ENCODE results near the gene WDR6. TPM values are rescaled to one million over a fixed set of nuclear protein-coding genes. Genes with fewer than 3 reads are reported as not detected.

The WDR6 gene
- total and polyA plus RNA-seq, 9 of the 15 experiments (the other 6 are each of a cell fraction or from before 2014, with no cell fraction given) = 8.9 to 90.6 (median 44.7) TPM

- TF ChIP-seq MGA (IDR thresholded peaks at IDR 0.05) (peak; percentile 67; the same call in 1 of the 2 replicates), CCAR2 (IDR thresholded peaks at IDR 0.05; ENCODE audit: low read depth, low read length) (no peak), ZNF57 (CRISPR knock-in tag; IDR thresholded peaks at IDR 0.05) (no peak), SMARCA5 (IDR thresholded peaks at IDR 0.05) (no peak), HMGXB4 (CRISPR knock-in tag; IDR thresholded peaks at IDR 0.05) (0 out of 2 replicates have a peak, but pooled peaks have one; percentile 61), ATF1 (CRISPR knock-in tag; IDR thresholded peaks at IDR 0.05) (no peak), ATF1 (tag; IDR thresholded peaks at IDR 0.05) (peak; percentile 89), FOXO4 (CRISPR knock-in tag; IDR thresholded peaks at IDR 0.05) (no peak), CREB3L1 (IDR thresholded peaks at IDR 0.05; ENCODE audit: borderline replicate concordance, low read depth) (peak; percentile 51; the same call in 1 of the 2 replicates), BRD9 (IDR thresholded peaks at IDR 0.05; ENCODE audit: low read depth, partially characterized antibody) (peak; percentile 23), EGR1 (conservative IDR thresholded peaks at IDR 0.05) (no peak)
Observed at GRCh38 chr3:49021813-49022687, 14.9 kb downstream of the WDR6 start, which contains the start of gene NDUFAF3 (continued).
